Stomach (tissue), 4 donors: Measurements from ENCODE around the gene EPHA10.
"Not testable (repeated sequence)": the region's sequence is repeated elsewhere in the genome, so short reads cannot be mapped to it uniquely, and the experiment has no call there.

Source experiments
- CTCF ChIP-seq, 7 experiments: fragments of 450-650 bp in 4 of 7; fragments of 200-600 bp in 3 of 7; sonication (generic) in 3 of 7; IDR thresholded peaks; one replicate each; pipeline ENCODE4 v1.5.1; 2016 to 2019; ENCODE audit warnings: antibody characterized with exemption in 7 of 7, control low read depth in 2 of 7, mild to moderate bottlenecking in 1 of 7
- EP300 ChIP-seq: sonication (generic); formaldehyde crosslinking; IDR thresholded peaks from one replicate; pipeline ENCODE4 v1.6.1; 2017; ENCODE audit warnings: antibody characterized with exemption
- POLR2A ChIP-seq, 4 donors: fragments of 450-650 bp; IDR thresholded peaks; one replicate each; pipeline ENCODE4 v1.6.1; 2016; ENCODE audit warnings: antibody characterized with exemption in 4 of 4, control low read depth in 2 of 4, mild to moderate bottlenecking in 1 of 4, moderate library complexity in 1 of 4
- POLR2AphosphoS5 ChIP-seq, 3 donors: sonication (generic); formaldehyde crosslinking; IDR thresholded peaks; one replicate each; pipeline ENCODE4 v1.6.1; 2016; ENCODE audit warnings: antibody characterized with exemption in 3 of 3

- TF ChIP-seq CTCF (IDR thresholded peaks at IDR 0.05); POLR2A (IDR thresholded peaks at IDR 0.05); POLR2AphosphoS5 (IDR thresholded peaks at IDR 0.05); EP300: not testable (repeated sequence)
Measured at GRCh38 chr1:37737975-37738374, 26.9 kb downstream of the EPHA10 start.
